Fibroblast of pulmonary artery (primary cell): ENCODE data around the gene PRKAG2.

ENCODE experiments used
- DNase-seq: peaks from one replicate; pipeline ENCODE4 v3.0.0-alpha.2; 2010; ENCODE audit warnings: low read depth
- H3K4me3 ChIP-seq: replicated peaks from 2 replicates; pipeline ENCODE4 v1.5.1; 2011; ENCODE audit warnings: low read depth, mild to moderate bottlenecking, control low read depth, low read length, moderate library complexity
- CTCF ChIP-seq: IDR thresholded peaks from 2 replicates; pipeline ENCODE4 v1.5.1; 2011; ENCODE audit warnings: mild to moderate bottlenecking, control low read depth, low read length, inconsistent platforms; ENCODE audit errors: missing control alignments

PRKAG2 gene

GRCh38 chr7:151896486-151896885, 19.6 kb upstream of the PRKAG2 start:
- DNase-seq: no peak
- no peak for TF ChIP-seq CTCF

GRCh38 chr7:151896086-151896485, 19.2 kb upstream of the PRKAG2 start:
- DNase-seq: no peak
- no peak overlapping the region for H3K4me3 ChIP-seq
- no peak for TF ChIP-seq CTCF

More at GRCh38 chr7:151896486-151896885, 19.6 kb upstream of the PRKAG2 start:
- H3K4me3 ChIP-seq: no peak overlapping the region

DNA sequence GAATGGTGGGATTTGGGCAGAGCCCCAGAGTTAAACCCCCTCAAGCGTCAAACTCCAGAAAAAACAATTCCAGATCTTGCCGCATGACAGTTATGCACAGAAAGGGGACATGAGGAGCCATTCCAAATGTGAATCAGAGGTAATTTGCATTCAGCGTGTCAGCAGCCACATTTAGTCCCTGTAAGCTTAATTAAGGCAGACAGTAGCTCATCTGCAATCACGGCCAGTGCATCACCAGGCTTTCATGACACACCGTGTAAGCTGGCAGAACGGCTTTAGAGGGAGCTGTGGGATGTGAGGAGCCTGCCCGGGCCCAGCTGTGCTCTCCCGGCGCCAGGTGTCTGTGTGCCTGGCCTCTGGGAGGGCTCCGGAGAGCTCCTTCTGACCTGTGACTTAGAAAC, 18.7 kb upstream of the PRKAG2 start:
- no peak for TF ChIP-seq CTCF
- no peak for DNase-seq
- H3K4me3 ChIP-seq: no peak overlapping the region

- H3K4me3 ChIP-seq: no peak overlapping the region
- DNase-seq: no peak
- TF ChIP-seq CTCF: no peak
Observed at GRCh38 chr7:151895008-151895630, 18.2 kb upstream of the PRKAG2 start.

GRCh38 chr7:151894111-151895007, 17.4 kb upstream of the PRKAG2 start:
- no peak for TF ChIP-seq CTCF
- no peak for DNase-seq
- H3K4me3 ChIP-seq: no peak overlapping the region

GRCh38 chr7:151893405-151893923, 16.5 kb upstream of the PRKAG2 start:
- DNase-seq: no peak
- TF ChIP-seq CTCF: no peak

More at GRCh38 chr7:151893405-151893923, 16.5 kb upstream of the PRKAG2 start:
- H3K4me3 ChIP-seq: no peak overlapping the region
